Peyer's patch (tissue), 4 donors: ENCODE results near the gene TUT1. TPM values are rescaled to one million over a fixed set of nuclear protein-coding genes. Genes with fewer than 3 reads are reported as not detected.
A peak's percentile ranks its signal among the peaks of the same experiment; 100 is the strongest.
"Not testable (repeated sequence)": the region's sequence is repeated elsewhere in the genome, so short reads cannot be mapped to it uniquely, and the experiment has no call there.

Source experiments
- DNase-seq, 3 donors: peaks; one replicate each; pipeline ENCODE4 v3.0.0-alpha.2; 2017 to 2019
- H3K27ac ChIP-seq, 4 donors: fragments of 200-600 bp; sonication (generic); one replicate each; pipeline ENCODE4 v1.5.1; 2016 to 2019
- H3K27me3 ChIP-seq, 2 donors: fragments of 200-600 bp; sonication (generic); one replicate each; pipeline ENCODE4 v1.5.1; 2019
- H3K36me3 ChIP-seq, 3 donors: fragments of 200-600 bp; sonication (generic); one replicate each; pipeline ENCODE4 v1.5.1; 2016 to 2019
- H3K4me1 ChIP-seq, 4 donors: fragments of 200-600 bp; sonication (generic); one replicate each; pipeline ENCODE4 v1.5.1; 2016 to 2019
- H3K4me3 ChIP-seq, 4 donors: fragments of 200-600 bp; sonication (generic); 1 replicate in 3 of 4; 2 replicates in 1 of 4; pipeline ENCODE4 v1.5.1; 2016 to 2019; ENCODE audit warnings: mild to moderate bottlenecking in 1 of 4
- H3K9me3 ChIP-seq, 4 donors: fragments of 200-600 bp; sonication (generic); one replicate each; pipeline ENCODE4 v1.5.1; 2016 to 2019; ENCODE audit warnings: mild to moderate bottlenecking in 1 of 4
- POLR2A ChIP-seq, 2 donors: fragments of 450-650 bp; IDR thresholded peaks; one replicate each; pipeline ENCODE4 v1.5.1; 2017; ENCODE audit warnings: antibody characterized with exemption in 2 of 2, mild to moderate bottlenecking in 2 of 2, moderate library complexity in 2 of 2
- total RNA-seq, 4 donors: library from RNA; depleted of rRNA; stranded (reverse); fragments of >200 nt; gene quantifications; one replicate each; pipeline ENCODE4 v1.1.0, GENCODE V29; 2016
- TF ChIP-seq, protein P1 (sequence below), 6 experiments: fragments of 450-650 bp in 4 of 6; fragments of 200-600 bp in 2 of 6; sonication (generic) in 1 of 6; IDR thresholded peaks; one replicate each; pipeline ENCODE4 v1.5.1; 2017 to 2019; ENCODE audit warnings: antibody characterized with exemption in 6 of 6, mild to moderate bottlenecking in 3 of 6, moderate library complexity in 1 of 6

Gene TUT1
- total RNA-seq, 4 donors from 2014 or later: 5.0 to 29.4 (median 17.5) TPM

DNA sequence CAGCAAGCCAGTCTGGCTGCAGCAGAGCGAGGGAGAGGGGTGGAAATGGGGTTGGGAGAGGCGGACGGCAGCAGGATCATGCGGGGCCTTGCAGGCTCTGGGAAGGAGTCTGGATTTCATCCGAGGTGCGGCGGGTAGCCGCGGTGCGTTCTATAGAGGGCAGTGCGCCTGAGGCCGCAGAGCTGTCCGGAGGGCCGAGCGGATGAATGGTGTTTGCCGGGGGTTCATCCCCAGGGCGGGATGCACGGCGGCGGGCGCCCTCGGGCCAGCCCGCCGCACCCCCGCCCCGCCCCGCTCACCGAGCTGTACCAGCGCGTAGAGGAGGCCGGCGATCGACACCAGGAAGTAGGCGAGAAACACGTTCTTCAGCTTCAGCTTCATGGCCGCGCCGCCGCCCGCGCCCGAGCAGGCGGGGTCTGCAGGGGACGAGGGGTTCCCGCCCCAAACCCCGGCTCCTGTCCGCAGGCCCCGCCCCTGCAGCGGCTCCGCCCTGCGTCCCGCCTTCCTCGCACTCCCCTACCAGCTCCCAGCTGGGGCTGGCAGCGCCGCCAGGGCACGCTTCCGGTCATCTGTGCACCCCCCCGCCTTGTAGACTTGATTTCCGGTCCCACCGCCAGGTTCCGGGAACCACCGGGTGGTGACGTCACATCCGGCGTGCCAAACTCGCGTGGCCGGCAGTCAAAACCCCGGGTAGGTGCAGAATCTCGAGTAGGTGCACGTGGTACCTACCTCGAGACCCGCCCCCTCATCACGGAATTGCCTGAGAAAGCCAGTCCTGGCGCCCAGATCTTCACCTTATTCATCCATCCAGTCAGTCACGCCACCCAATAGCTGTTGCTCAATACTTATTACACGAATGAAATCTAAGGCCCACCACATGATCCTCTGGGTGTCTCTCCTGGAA is 30.5 kb upstream of the TUT1 start, which contains the start of gene B3GAT3:
Gene B3GAT3 (minus strand): TSS at position 420 of the 904 bp plus-strand sequence. CDS start 39 bp downstream, at position 381.
- peak within 1 kb of the TSS; percentile 51 to 99 (median 68) for H3K4me3 ChIP-seq
- peak; percentile 72 to 77 for TF ChIP-seq POLR2A (IDR thresholded peaks at IDR 0.05)
- TF ChIP-seq, protein P1, sequence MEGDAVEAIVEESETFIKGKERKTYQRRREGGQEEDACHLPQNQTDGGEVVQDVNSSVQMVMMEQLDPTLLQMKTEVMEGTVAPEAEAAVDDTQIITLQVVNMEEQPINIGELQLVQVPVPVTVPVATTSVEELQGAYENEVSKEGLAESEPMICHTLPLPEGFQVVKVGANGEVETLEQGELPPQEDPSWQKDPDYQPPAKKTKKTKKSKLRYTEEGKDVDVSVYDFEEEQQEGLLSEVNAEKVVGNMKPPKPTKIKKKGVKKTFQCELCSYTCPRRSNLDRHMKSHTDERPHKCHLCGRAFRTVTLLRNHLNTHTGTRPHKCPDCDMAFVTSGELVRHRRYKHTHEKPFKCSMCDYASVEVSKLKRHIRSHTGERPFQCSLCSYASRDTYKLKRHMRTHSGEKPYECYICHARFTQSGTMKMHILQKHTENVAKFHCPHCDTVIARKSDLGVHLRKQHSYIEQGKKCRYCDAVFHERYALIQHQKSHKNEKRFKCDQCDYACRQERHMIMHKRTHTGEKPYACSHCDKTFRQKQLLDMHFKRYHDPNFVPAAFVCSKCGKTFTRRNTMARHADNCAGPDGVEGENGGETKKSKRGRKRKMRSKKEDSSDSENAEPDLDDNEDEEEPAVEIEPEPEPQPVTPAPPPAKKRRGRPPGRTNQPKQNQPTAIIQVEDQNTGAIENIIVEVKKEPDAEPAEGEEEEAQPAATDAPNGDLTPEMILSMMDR (IDR thresholded peaks at IDR 0.05): peak in 3 of 6 experiments; percentile 34 to 52 (median 38)

DNA sequence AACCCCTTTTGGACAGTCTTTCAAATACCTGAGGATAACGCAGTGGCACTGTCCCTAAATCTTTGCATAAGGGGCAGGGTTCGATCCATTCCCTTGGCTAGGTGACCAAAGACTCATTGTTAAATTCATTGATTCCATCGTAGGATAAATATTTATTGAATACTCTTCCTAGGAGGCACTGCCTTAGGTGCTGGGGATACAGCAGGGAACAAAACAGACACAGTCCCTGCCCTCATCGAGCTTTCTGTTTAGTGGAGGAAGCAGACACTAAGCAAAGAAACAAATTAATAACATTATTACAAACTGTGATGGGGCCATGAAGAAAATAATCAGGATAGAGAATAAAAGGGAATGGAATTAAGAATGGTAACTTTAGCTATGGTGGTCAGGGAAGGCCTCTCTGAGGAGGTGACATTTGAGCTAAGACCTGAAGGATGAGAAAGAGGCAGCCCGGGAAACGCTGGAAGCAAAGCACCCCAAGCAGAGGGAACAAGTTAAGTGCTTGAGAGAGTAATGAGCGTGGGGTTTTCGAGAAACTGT is 29.8 kb upstream of the TUT1 start:
- no peaks in the 10 kb centered on the region for H3K9me3 ChIP-seq
- peaks cover 0 to 28% (median 0%) of the 10 kb centered on the region in 3 donors for H3K36me3 ChIP-seq
- TF ChIP-seq, protein P1 (IDR thresholded peaks at IDR 0.05): no peak
- no peak for TF ChIP-seq POLR2A (IDR thresholded peaks at IDR 0.05)
- DNase-seq: no peak
- H3K4me1 ChIP-seq: peaks cover 2 to 15% (median 8%) of the 10 kb centered on the region in 4 donors
- peak overlapping the region; percentile 72 to 96 (median 88) for H3K27ac ChIP-seq
- H3K27me3 ChIP-seq: no peaks in the 10 kb centered on the region
- H3K4me3 ChIP-seq: peak overlapping the region; percentile 51 to 99 (median 68)

More for the DNA sequence above, 30.5 kb upstream of the TUT1 start, which contains the start of gene B3GAT3:
- DNase-seq: peak; percentile 98 to 99 (median 99)
- H3K36me3 ChIP-seq: peaks cover 0 to 28% (median 0%) of the 10 kb centered on the region in 3 donors
- no peaks in the 10 kb centered on the region for H3K27me3 ChIP-seq
- H3K27ac ChIP-seq: peak within 1 kb of the TSS; percentile 72 to 96 (median 88)
- peaks cover 2 to 15% (median 8%) of the 10 kb centered on the region in 4 donors for H3K4me1 ChIP-seq
- no peaks in the 10 kb centered on the region for H3K9me3 ChIP-seq

DNA sequence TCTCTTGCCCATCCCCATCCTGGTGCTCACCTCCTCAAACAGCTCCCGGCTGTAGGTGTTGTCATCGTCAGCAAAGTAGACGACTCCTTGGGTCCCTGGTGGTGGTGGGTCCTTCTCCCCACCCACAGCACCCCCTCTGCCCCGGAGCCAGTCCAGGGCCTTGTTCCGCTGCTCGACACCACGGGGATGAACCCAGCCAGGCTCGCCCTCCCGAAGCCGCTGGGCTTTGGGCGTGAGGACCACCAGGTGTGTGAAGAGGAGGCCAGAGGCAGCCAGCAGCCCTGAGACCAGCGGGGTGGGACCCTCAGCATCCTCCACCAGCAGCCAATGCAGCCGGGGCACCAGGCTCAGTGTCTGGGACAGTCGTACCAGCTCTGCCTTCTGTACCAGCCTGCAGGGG is 25.6 kb upstream of the TUT1 start:
- not testable (repeated sequence) for H3K4me3 ChIP-seq, DNase-seq, H3K27me3 ChIP-seq, H3K27ac ChIP-seq, H3K9me3 ChIP-seq
- Histone ChIP-seq H3K36me3 (peaks cover 0 to 24% (median 0%) of the 10 kb centered on the region in 3 donors), H3K4me1 (peaks cover 2 to 25% (median 11%) of the 10 kb centered on the region in 4 donors)

DNA sequence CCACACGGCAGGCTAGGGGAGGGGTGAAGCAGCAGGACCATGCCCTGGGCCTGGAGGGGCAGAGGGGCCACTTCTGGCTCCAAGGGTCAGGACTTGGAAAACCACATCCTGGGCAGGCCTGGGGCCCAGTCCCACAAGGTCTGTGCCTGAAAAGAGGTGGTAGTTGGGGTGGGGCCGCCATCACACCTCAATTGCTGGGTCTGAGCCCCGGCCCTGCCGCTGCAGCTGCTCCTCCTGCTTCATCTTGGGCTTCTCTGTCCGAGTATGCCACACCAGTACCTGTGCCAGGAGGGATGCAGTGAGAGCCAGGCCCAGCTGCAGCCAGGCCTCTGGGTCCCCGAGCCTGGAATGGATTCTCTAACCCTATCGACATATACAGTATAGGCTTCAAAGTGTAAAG is 24.2 kb upstream of the TUT1 start:
- H3K4me1 ChIP-seq: peaks cover 3 to 28% (median 14%) of the 10 kb centered on the region in 4 donors
- H3K36me3 ChIP-seq: peaks cover 0 to 24% (median 0%) of the 10 kb centered on the region in 3 donors
- no peak for TF ChIP-seq POLR2A (IDR thresholded peaks at IDR 0.05)
- TF ChIP-seq, protein P1 (IDR thresholded peaks at IDR 0.05): no peak
- H3K27ac ChIP-seq: no peak overlapping the region
- no peaks in the 10 kb centered on the region for H3K27me3 ChIP-seq
- no peak for DNase-seq
- no peaks in the 10 kb centered on the region for H3K9me3 ChIP-seq
- H3K4me3 ChIP-seq: no peak overlapping the region

DNA sequence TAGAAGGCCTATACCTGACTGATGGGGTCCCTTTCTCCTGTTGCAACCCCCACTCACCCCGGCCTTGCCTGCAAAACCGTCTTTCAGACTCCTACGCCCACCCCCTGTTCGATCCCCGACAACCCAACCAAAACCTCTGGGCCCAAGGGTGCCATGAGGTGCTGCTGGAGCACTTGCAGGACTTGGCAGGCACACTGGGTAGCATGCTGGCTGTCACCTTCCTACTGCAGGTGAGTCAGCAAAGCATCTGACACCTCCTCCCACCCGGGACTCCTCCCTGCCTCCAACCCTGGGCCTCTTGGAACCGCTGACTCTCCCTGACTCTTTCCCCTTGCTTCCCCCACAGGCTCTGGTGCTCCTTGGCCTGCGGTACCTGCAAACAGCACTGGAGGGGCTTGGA is 23.0 kb upstream of the TUT1 start:
- no peak overlapping the region for H3K4me3 ChIP-seq
- peak in 1 of 3 donors; percentile 70 for DNase-seq
- no peaks in the 10 kb centered on the region for H3K9me3 ChIP-seq
- TF ChIP-seq, protein P1 (IDR thresholded peaks at IDR 0.05): no peak
- TF ChIP-seq POLR2A (IDR thresholded peaks at IDR 0.05): no peak
- no peaks in the 10 kb centered on the region for H3K27me3 ChIP-seq
- H3K4me1 ChIP-seq: peaks cover 3 to 22% (median 13%) of the 10 kb centered on the region in 4 donors
- H3K36me3 ChIP-seq: peaks cover 0 to 24% (median 0%) of the 10 kb centered on the region in 3 donors
- peak overlapping the region in 2 of 4 donors; percentile 38 to 45 for H3K27ac ChIP-seq
